Measurements from ENCODE around the gene RNLS.

- TF ChIP-seq POLR2A (IDR thresholded peaks at IDR 0.05; ENCODE audit: extremely low read depth, insufficient read length) (no peak), CTCF (IDR thresholded peaks at IDR 0.05; ENCODE audit: low read depth, low read length) (no peak)
Observed at GRCh38 chr10:88401671-88402347, 181.3 kb downstream of the RNLS start.
